HG02763 (cell line): ENCODE data around the gene FOXL1.
"Not testable (repeated sequence)": the region's sequence is repeated elsewhere in the genome, so short reads cannot be mapped to it uniquely, and the experiment has no call there.

Source experiments
- ATAC-seq: cut with Tn5 transposase; IDR thresholded peaks from one replicate; pipeline ENCODE4 v1.9.1; 2021; ENCODE audit warnings: mild to moderate bottlenecking, moderate library complexity; ENCODE audit not compliant: unreplicated experiment

The FOXL1 gene

GRCh38 chr16:86579268-86580062, 1.1 kb downstream of the FOXL1 start:
- ATAC-seq, result no peak

GRCh38 chr16:86580063-86580790, 1.9 kb downstream of the FOXL1 start:
- ATAC-seq, result no peak

GRCh38 chr16:86580791-86581170, 2.4 kb downstream of the FOXL1 start:
- no peak for ATAC-seq

- no peak for ATAC-seq
These were observed 3.1 kb downstream of the FOXL1 start for GRCh38 chr16:86581458-86581857.

- no peak for ATAC-seq
These were observed 5.8 kb downstream of the FOXL1 start for GRCh38 chr16:86584071-86584685.

- ATAC-seq, result no peak
These were observed 6.7 kb downstream of the FOXL1 start for GRCh38 chr16:86584726-86585721.

- ATAC-seq, result no peak
These were observed 7.7 kb downstream of the FOXL1 start for GRCh38 chr16:86585821-86586611.

GRCh38 chr16:86587487-86587886, 9.1 kb downstream of the FOXL1 start:
- no peak for ATAC-seq

- ATAC-seq, result not testable (repeated sequence)
These were observed 9.6 kb downstream of the FOXL1 start for GRCh38 chr16:86587955-86588354.

GRCh38 chr16:86590501-86591144, 12.3 kb downstream of the FOXL1 start:
- ATAC-seq, result no peak

- ATAC-seq, result no peak
These were observed 12.9 kb downstream of the FOXL1 start for GRCh38 chr16:86591270-86591669.

- ATAC-seq, result no peak
These were observed 15.7 kb downstream of the FOXL1 start for GRCh38 chr16:86593913-86594620.

GRCh38 chr16:86594721-86595120, 16.4 kb downstream of the FOXL1 start:
- no peak for ATAC-seq

GRCh38 chr16:86595983-86596605, 17.7 kb downstream of the FOXL1 start:
- no peak for ATAC-seq

- ATAC-seq, result no peak
These were observed 19.0 kb downstream of the FOXL1 start for GRCh38 chr16:86597126-86597879.

- ATAC-seq, result no peak
These were observed 19.7 kb downstream of the FOXL1 start for GRCh38 chr16:86597880-86598606.
